HepG2 (cell line): ENCODE measurements around the gene IGDCC3. TPM values are rescaled to one million over a fixed set of nuclear protein-coding genes. Genes with fewer than 3 reads are reported as not detected.
A peak's percentile ranks its signal among the peaks of the same experiment; 100 is the strongest.

Source experiments
- ATAC-seq: fragments of 200-7000 bp; cut with Tn5 transposase; 3 replicates; pipeline ENCODE4 v1.9.1; 2020; ENCODE audit warnings: mild to moderate bottlenecking, moderate library complexity
- BruUV-seq: library from RNA; stranded (reverse); fragments of 400-500 nt; replicated peaks from 2 replicates; lab custom pipeline; 2021; lab: Mats Ljungman, UMichigan
- CTCF ChIA-PET: fragments of 300-600 bp; formaldehyde crosslinking; extraction: SDS; loops from one replicate; lab custom pipeline; 2021; ENCODE audit warnings: low total read pairs, inconsistent platforms, low intra/inter-chr PET ratio; lab: Yijun Ruan, JAX
- POLR2A ChIA-PET: fragments of 350-600 bp; sonication (Branson Sonifier 250); formaldehyde crosslinking; loops from one replicate; lab custom pipeline; 2020; ENCODE audit warnings: antibody characterized with exemption, inconsistent platforms; lab: Yijun Ruan, JAX
- DNase-seq: peaks from one replicate; pipeline ENCODE4 v3.0.0-alpha.2; 2015; ENCODE audit warnings: low spot score
- FAIRE-seq: peaks from 3 replicates; lab custom pipeline; 2011; peaks lifted over from hg19 to GRCh38; lab: Jason Lieb, UNC
- H2AFZ ChIP-seq: one replicate; pipeline ENCODE4 v1.6.1; 2011; ENCODE audit warnings: low read length, inconsistent platforms
- H3K27ac ChIP-seq: fragments of 300-600 bp; 3 replicates; pipeline ENCODE4 v1.8.0; 2011; ENCODE audit warnings: mixed run types, mild to moderate bottlenecking, mixed read lengths, low read length, inconsistent platforms; ENCODE audit not compliant: insufficient read depth; ENCODE audit errors: extremely low read length
- H3K27me3 ChIP-seq, 2 experiments: fragments of 200-600 bp in 1 of 2; 2 replicates in 1 of 2; 3 replicates in 1 of 2; pipeline versions ENCODE4 v1.6.0 to v1.8.0; 2011; ENCODE audit warnings: low read length in 2 of 2, mild to moderate bottlenecking in 2 of 2, moderate library complexity in 2 of 2, inconsistent platforms in 1 of 2; ENCODE audit not compliant: insufficient read depth in 2 of 2, control insufficient read depth in 1 of 2
- H3K36me3 ChIP-seq, 2 experiments: fragments of 200-600 bp in 1 of 2; replicated peaks in 1 of 2; 2 replicates in 1 of 2; 3 replicates in 1 of 2; pipeline versions ENCODE4 v1.5.1 to v1.8.0; 2011; ENCODE audit warnings: low read length in 2 of 2, inconsistent platforms in 1 of 2; ENCODE audit not compliant: insufficient read depth in 2 of 2, control insufficient read depth in 1 of 2
- H3K4me1 ChIP-seq: 2 replicates; pipeline ENCODE4 v1.5.1; 2012; ENCODE audit warnings: low read length, inconsistent platforms; ENCODE audit not compliant: insufficient read depth
- H3K4me2 ChIP-seq: 2 replicates; pipeline ENCODE4 v1.6.0; 2011; ENCODE audit warnings: low read depth, low read length, inconsistent platforms
- H3K4me3 ChIP-seq, 3 experiments: fragments of 200-600 bp in 1 of 3; sonication (generic), shearing (Covaris generic) in 1 of 3; replicated peaks in 1 of 3; 2 replicates each; pipeline ENCODE4 v1.5.1; 2011 to 2016; ENCODE audit warnings: low read length in 3 of 3, inconsistent platforms in 2 of 3, low read depth in 2 of 3, mild to moderate bottlenecking in 2 of 3, control low read depth in 1 of 3, mixed read lengths in 1 of 3; ENCODE audit not compliant: insufficient read depth in 1 of 3
- H3K79me2 ChIP-seq: one replicate; pipeline ENCODE4 v1.6.1; 2011; ENCODE audit warnings: low read length, inconsistent platforms; ENCODE audit not compliant: insufficient read depth
- H3K9ac ChIP-seq: 2 replicates; pipeline ENCODE4 v1.6.0; 2011; ENCODE audit warnings: mild to moderate bottlenecking, low read depth, low read length, inconsistent platforms; ENCODE audit not compliant: insufficient read depth
- H3K9me3 ChIP-seq: 2 replicates; pipeline ENCODE4 v1.5.1; 2012; ENCODE audit warnings: mild to moderate bottlenecking, low read length
- H4K20me1 ChIP-seq: 2 replicates; pipeline ENCODE4 v1.6.0; 2011; ENCODE audit warnings: inconsistent platforms, mild to moderate bottlenecking, low read length, moderate library complexity; ENCODE audit not compliant: insufficient read depth
- NFIC ChIP-seq: IDR thresholded peaks from 2 replicates; pipeline ENCODE4 v1.6.1; 2012; ENCODE audit warnings: mild to moderate bottlenecking, low read length, inconsistent platforms
- RAD21 ChIP-seq: fragments of 450-650 bp; formaldehyde crosslinking; IDR thresholded peaks from 2 replicates; pipeline ENCODE4 v1.5.0; 2020; ENCODE audit warnings: mild to moderate bottlenecking
- XRCC5 ChIP-seq: fragments of 200-400 bp; formaldehyde crosslinking; optimal IDR thresholded peaks from 2 replicates; pipeline ENCODE3; 2017; ENCODE audit warnings: mild to moderate bottlenecking, low read length
- ZNF225 ChIP-seq: sonication (generic); formaldehyde crosslinking; IDR thresholded peaks from 2 replicates; pipeline ENCODE4 v1.4.0; 2020; ENCODE audit warnings: mild to moderate bottlenecking, missing genetic modification reagents
- ZNF235 ChIP-seq: sonication (generic); formaldehyde crosslinking; IDR thresholded peaks from 2 replicates; pipeline ENCODE4 v1.8.1; 2023; ENCODE audit warnings: mild to moderate bottlenecking, missing genetic modification reagents, borderline replicate concordance
- WGBS: methylation state at CpG from one replicate; pipeline ENCODE4 v1.1.6; 2017; ENCODE audit warnings: low lambda C conversion rate; 5-methylcytosine and 5-hydroxymethylcytosine counted together
- in situ Hi-C: cut with HindIII; loops from 2 replicates; pipeline ENCODE4 v1.10.0; 2017; ENCODE audit warnings: low pct_unique_long_range_greater_than_20kb; ENCODE audit not compliant: extremely low pct_ligation_motif_present
- intact Hi-C: fragments of 100-400 bp; cut with micrococcal nuclease; formaldehyde crosslinking; loops from one replicate; pipeline ENCODE4 v1.10.0; 2022; ENCODE audit not compliant: unreplicated experiment
- polyA plus RNA-seq, 8 experiments: library from polyadenylated mRNA; depleted of rRNA in 3 of 8; stranded (reverse) in 7 of 8; unstranded in 1 of 8; fragments of >200 nt; fragmentation: Illumina TruSeq in 4 of 8; extraction: Trizol in 4 of 8; gene quantifications; 2 replicates each; pipeline versions ENCODE4 v1.2.1 to v1.2.3, GENCODE V29; 2011 to 2016; ENCODE audit warnings: low read depth in 4 of 8, missing spikeins in 1 of 8, mixed read lengths in 1 of 8; ENCODE audit not compliant: insufficient read depth in 1 of 8
- total RNA-seq, 5 experiments: library from RNA; depleted of rRNA; stranded (reverse); fragments of >200 nt; fragmentation: Illumina TruSeq; extraction: Trizol; gene quantifications; 2 replicates each; pipeline ENCODE4 v1.2.3, GENCODE V29; 2016; ENCODE audit warnings: low read depth in 1 of 5
- TF ChIP-seq, protein P1 (sequence below): sonication (generic); formaldehyde crosslinking; IDR thresholded peaks from 2 replicates; pipeline ENCODE4 v1.9.0; 2022; ENCODE audit warnings: low read depth, missing genetic modification reagents
- TF ChIP-seq, protein P2 (sequence below): IDR thresholded peaks from 2 replicates; pipeline ENCODE4 v1.6.1; 2016; ENCODE audit warnings: mild to moderate bottlenecking, missing biosample characterization, missing genetic modification reagents
- TF ChIP-seq, protein P3 (sequence below): sonication (generic); formaldehyde crosslinking; IDR thresholded peaks from 2 replicates; pipeline ENCODE4 v1.4.0; 2020; ENCODE audit warnings: missing genetic modification reagents, mild to moderate bottlenecking, borderline replicate concordance
- TF ChIP-seq, protein P4 (sequence below): IDR thresholded peaks from 2 replicates; pipeline ENCODE4 v1.6.1; 2018; ENCODE audit warnings: missing genetic modification reagents, mild to moderate bottlenecking, missing compliant biosample characterization

Gene IGDCC3
- total and polyA plus RNA-seq, 2 of the 13 experiments (the other 11 are each of a cell fraction or from before 2014, with no cell fraction given) = 30.1 to 51.8 TPM

DNA sequence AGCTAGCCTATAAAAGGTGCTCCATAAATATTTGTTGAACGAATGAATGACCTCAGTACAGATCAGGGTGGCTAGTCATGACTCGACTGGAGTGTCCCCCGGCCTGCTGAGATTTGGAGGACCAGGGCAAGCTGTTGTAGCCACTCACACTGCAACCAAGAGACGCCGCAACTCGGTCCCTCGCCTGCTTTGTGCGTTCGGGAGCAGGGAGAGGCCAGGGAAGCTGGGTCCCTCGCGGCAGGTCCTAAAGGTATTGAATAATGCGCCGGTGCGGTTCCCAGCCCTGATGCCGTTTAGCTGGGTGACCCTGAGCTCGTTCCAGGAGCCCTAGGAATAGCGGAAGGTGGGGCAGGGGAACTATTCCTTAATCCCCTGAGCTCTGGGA is 43.2 kb upstream of the IGDCC3 start:
- Histone ChIP-seq H3K79me2 (no peaks in the 10 kb centered on the region), H3K4me1 (peaks cover 44% of the 10 kb centered on the region), H3K36me3 (no peaks in the 10 kb centered on the region), H3K9ac (no peak overlapping the region), H3K27me3 (peaks cover 14 to 57% of the 10 kb centered on the region in 2 experiments)
- 0% methylated on average over 11 of the region's 17 CpGs for WGBS
- CTCF ChIA-PET = no interaction called here
- peak; percentile 44 for ATAC-seq
- POLR2A ChIA-PET = interaction anchor here (0.9 to 1.0 kb wide), 2 partner anchors 8 to 116 kb away, joined by 3 read pairs; partner anchors contain the start of gene RNU5B-1
- in situ Hi-C loops = no loop called here
- TF ChIP-seq RAD21 (CRISPR knock-in tag) = no peak
- TF ChIP-seq, protein P1, sequence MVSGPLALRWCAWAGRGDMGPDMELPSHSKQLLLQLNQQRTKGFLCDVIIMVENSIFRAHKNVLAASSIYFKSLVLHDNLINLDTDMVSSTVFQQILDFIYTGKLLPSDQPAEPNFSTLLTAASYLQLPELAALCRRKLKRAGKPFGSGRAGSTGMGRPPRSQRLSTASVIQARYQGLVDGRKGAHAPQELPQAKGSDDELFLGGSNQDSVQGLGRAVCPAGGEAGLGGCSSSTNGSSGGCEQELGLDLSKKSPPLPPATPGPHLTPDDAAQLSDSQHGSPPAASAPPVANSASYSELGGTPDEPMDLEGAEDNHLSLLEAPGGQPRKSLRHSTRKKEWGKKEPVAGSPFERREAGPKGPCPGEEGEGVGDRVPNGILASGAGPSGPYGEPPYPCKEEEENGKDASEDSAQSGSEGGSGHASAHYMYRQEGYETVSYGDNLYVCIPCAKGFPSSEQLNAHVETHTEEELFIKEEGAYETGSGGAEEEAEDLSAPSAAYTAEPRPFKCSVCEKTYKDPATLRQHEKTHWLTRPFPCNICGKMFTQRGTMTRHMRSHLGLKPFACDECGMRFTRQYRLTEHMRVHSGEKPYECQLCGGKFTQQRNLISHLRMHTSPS (CRISPR knock-in tag) = no peak
- TF ChIP-seq, protein P2, sequence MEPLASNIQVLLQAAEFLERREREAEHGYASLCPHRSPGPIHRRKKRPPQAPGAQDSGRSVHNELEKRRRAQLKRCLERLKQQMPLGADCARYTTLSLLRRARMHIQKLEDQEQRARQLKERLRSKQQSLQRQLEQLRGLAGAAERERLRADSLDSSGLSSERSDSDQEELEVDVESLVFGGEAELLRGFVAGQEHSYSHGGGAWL = no peak
- TF ChIP-seq NFIC = no peak
- TF ChIP-seq, protein P3, sequence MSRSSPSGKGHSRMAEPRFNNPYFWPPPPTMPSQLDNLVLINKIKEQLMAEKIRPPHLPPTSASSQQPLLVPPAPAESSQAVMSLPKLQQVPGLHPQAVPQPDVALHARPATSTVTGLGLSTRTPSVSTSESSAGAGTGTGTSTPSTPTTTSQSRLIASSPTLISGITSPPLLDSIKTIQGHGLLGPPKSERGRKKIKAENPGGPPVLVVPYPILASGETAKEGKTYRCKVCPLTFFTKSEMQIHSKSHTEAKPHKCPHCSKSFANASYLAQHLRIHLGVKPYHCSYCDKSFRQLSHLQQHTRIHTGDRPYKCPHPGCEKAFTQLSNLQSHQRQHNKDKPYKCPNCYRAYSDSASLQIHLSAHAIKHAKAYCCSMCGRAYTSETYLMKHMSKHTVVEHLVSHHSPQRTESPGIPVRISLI (CRISPR knock-in tag) = no peak
- no peak for TF ChIP-seq XRCC5
- peak; percentile 20; the same call in 1 of the 2 replicates for TF ChIP-seq ZNF235
- no peak for TF ChIP-seq ZNF225 (CRISPR knock-in tag)
- TF ChIP-seq, protein P4, sequence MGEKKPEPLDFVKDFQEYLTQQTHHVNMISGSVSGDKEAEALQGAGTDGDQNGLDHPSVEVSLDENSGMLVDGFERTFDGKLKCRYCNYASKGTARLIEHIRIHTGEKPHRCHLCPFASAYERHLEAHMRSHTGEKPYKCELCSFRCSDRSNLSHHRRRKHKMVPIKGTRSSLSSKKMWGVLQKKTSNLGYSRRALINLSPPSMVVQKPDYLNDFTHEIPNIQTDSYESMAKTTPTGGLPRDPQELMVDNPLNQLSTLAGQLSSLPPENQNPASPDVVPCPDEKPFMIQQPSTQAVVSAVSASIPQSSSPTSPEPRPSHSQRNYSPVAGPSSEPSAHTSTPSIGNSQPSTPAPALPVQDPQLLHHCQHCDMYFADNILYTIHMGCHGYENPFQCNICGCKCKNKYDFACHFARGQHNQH = no peak
- TF ChIP-seq, all 625 proteins: peak for 1
- Histone ChIP-seq H4K20me1 (no peaks in the 10 kb centered on the region), H3K4me2 (peak overlapping the region; percentile 99), H3K9me3 (no peaks in the 10 kb centered on the region), H3K27ac (no peak overlapping the region), H3K4me3 (peak overlapping the region; percentile 57 to 73 (median 58)), H2AFZ (no peak overlapping the region)
- no peak for FAIRE-seq
- intact Hi-C loops = no loop called here
- no TSS peak for BruUV-seq
- no peak for DNase-seq
